Measurements from ENCODE around the gene PHACTR1. TPM values are rescaled to one million over a fixed set of nuclear protein-coding genes. Genes with fewer than 3 reads are reported as not detected.

Gene PHACTR1
- total and polyA plus RNA-seq, 2 experiments from 2014 or later = 11.2 to 33.9 TPM

- Histone ChIP-seq H3K4me3 (no peak overlapping the region), H3K36me3 (no peaks in the 10 kb centered on the region), H3K9me3 (ENCODE audit: low read depth) (no peaks in the 10 kb centered on the region), H3K27me3 (no peaks in the 10 kb centered on the region), H3K4me1 (ENCODE audit: low read depth) (peaks cover 8% of the 10 kb centered on the region), H3K27ac (no peak overlapping the region)
- DNase-seq (ENCODE audit: low read depth in 1 of 2, low spot score in 1 of 2) = no peak
- TF ChIP-seq, protein P1, sequence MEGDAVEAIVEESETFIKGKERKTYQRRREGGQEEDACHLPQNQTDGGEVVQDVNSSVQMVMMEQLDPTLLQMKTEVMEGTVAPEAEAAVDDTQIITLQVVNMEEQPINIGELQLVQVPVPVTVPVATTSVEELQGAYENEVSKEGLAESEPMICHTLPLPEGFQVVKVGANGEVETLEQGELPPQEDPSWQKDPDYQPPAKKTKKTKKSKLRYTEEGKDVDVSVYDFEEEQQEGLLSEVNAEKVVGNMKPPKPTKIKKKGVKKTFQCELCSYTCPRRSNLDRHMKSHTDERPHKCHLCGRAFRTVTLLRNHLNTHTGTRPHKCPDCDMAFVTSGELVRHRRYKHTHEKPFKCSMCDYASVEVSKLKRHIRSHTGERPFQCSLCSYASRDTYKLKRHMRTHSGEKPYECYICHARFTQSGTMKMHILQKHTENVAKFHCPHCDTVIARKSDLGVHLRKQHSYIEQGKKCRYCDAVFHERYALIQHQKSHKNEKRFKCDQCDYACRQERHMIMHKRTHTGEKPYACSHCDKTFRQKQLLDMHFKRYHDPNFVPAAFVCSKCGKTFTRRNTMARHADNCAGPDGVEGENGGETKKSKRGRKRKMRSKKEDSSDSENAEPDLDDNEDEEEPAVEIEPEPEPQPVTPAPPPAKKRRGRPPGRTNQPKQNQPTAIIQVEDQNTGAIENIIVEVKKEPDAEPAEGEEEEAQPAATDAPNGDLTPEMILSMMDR (IDR thresholded peaks at IDR 0.05; ENCODE audit: low read depth, low read length) = no peak
These were observed 231.4 kb downstream of the PHACTR1 start for GRCh38 chr6:12947967-12948366.

GRCh38 chr6:12950976-12951375 lies 234.4 kb downstream of the PHACTR1 start:
- H3K27ac ChIP-seq = no peak overlapping the region
- no peaks in the 10 kb centered on the region for H3K36me3 ChIP-seq
- H3K27me3 ChIP-seq = no peaks in the 10 kb centered on the region
- H3K4me3 ChIP-seq = no peak overlapping the region
- H3K4me1 ChIP-seq (ENCODE audit: low read depth) = peaks cover 30% of the 10 kb centered on the region
- DNase-seq (ENCODE audit: low read depth in 1 of 2, low spot score in 1 of 2) = no peak
- TF ChIP-seq, protein P1 (IDR thresholded peaks at IDR 0.05; ENCODE audit: low read depth, low read length) = no peak
- H3K9me3 ChIP-seq (ENCODE audit: low read depth) = no peaks in the 10 kb centered on the region

DNA sequence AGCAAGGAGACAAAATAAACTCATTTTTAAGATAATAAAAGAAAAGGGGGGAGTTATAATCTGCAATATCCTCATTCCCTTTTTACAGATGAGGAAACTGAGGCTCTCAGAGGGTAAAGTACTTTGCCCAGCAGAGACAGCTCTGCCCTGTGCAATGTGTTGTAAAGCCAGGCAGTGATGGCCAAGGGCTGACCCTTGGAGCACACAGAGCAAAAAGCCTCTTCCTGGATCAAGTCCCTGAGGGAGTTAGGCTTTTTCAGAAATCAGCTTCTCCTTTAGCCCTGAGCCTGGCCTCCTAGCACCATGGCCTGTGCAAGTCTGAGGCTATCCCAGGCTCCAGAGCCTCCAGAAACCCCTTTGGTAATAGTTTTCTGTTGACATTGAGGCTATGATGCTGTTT lies 234.8 kb downstream of the PHACTR1 start:
- DNase-seq (ENCODE audit: low read depth in 1 of 2, low spot score in 1 of 2) = no peak
- TF ChIP-seq, protein P1 (IDR thresholded peaks at IDR 0.05; ENCODE audit: low read depth, low read length) = no peak
- Histone ChIP-seq H3K27ac (no peak overlapping the region), H3K9me3 (ENCODE audit: low read depth) (no peaks in the 10 kb centered on the region), H3K4me3 (no peak overlapping the region), H3K4me1 (ENCODE audit: low read depth) (peaks cover 33% of the 10 kb centered on the region), H3K27me3 (no peaks in the 10 kb centered on the region), H3K36me3 (no peaks in the 10 kb centered on the region)

GRCh38 chr6:12952318-12952717 lies 235.8 kb downstream of the PHACTR1 start:
- H3K9me3 ChIP-seq (ENCODE audit: low read depth) = no peaks in the 10 kb centered on the region
- no peak for DNase-seq (ENCODE audit: low read depth in 1 of 2, low spot score in 1 of 2)
- TF ChIP-seq, protein P1 (IDR thresholded peaks at IDR 0.05; ENCODE audit: low read depth, low read length) = no peak

DNA sequence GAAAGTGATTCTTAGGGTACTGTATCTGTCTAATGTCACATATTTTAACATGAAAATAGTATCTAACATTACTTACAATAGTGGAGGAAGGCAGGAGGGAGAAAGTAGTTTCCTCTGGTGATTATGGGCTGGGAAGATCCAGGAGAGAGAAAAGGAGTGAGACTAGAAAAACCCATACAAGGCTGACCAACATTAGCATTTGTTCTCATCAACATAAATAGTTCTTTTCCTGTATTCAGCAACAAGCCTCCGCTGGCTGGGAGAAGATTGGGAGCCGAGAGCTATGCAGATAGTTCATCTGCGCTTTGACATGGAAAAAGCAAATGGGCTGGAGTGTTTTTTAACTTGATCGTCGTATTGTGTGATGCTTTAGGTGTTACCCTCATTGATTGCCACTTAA lies 239.4 kb downstream of the PHACTR1 start:
- Histone ChIP-seq H3K27me3 (peaks cover 2% of the 10 kb centered on the region), H3K9me3 (ENCODE audit: low read depth) (no peaks in the 10 kb centered on the region), H3K27ac (no peak overlapping the region), H3K4me3 (no peak overlapping the region), H3K4me1 (ENCODE audit: low read depth) (peaks cover 50% of the 10 kb centered on the region), H3K36me3 (no peaks in the 10 kb centered on the region)
- peak in 1 of 2 donors; percentile 28 for DNase-seq (ENCODE audit: low read depth in 1 of 2, low spot score in 1 of 2)
- TF ChIP-seq, protein P1 (IDR thresholded peaks at IDR 0.05; ENCODE audit: low read depth, low read length) = no peak

More at GRCh38 chr6:12952318-12952717, 235.8 kb downstream of the PHACTR1 start:
- Histone ChIP-seq H3K4me1 (ENCODE audit: low read depth) (peaks cover 35% of the 10 kb centered on the region), H3K27ac (no peak overlapping the region), H3K4me3 (no peak overlapping the region), H3K36me3 (no peaks in the 10 kb centered on the region), H3K27me3 (no peaks in the 10 kb centered on the region)

DNA sequence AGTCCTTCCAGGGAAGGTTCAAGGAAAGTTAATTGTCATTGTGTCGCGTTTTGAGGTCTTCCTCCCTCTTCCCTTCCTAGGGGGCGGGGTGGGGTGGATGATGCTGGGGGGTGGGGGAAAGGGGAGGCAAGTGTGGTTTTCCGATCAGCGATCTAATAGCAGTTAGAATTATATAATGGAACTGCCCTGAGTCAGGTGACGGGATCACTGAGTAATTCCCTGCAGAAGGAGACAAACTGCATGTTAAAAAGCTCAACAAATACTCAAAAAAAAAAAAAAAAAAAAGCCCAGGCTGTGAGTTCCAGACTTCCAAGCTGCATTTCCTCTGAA lies 240.4 kb downstream of the PHACTR1 start:
- DNase-seq (ENCODE audit: low read depth in 1 of 2, low spot score in 1 of 2) = no peak
- H3K27ac ChIP-seq = no peak overlapping the region

More for the DNA sequence above, 240.4 kb downstream of the PHACTR1 start:
- no peaks in the 10 kb centered on the region for H3K36me3 ChIP-seq
- peak overlapping the region; percentile 29 for H3K4me3 ChIP-seq
- H3K27me3 ChIP-seq = peaks cover 2% of the 10 kb centered on the region
- no peaks in the 10 kb centered on the region for H3K9me3 ChIP-seq (ENCODE audit: low read depth)
- H3K4me1 ChIP-seq (ENCODE audit: low read depth) = peaks cover 44% of the 10 kb centered on the region
- TF ChIP-seq, protein P1 (IDR thresholded peaks at IDR 0.05; ENCODE audit: low read depth, low read length) = no peak
